KOPT-K1 (cell line): Measurements from ENCODE around the gene GABRG3.

Experiments
- H3K27ac ChIP-seq: fragments of 200-600 bp; sonication (generic); 2 replicates; pipeline ENCODE4 v1.5.1; 2016; ENCODE audit warnings: antibody characterized with exemption, mild to moderate bottlenecking, low read depth, low read length; ENCODE audit not compliant: poor library complexity, severe bottlenecking
- H3K36me3 ChIP-seq: fragments of 200-600 bp; sonication (generic); 2 replicates; pipeline ENCODE4 v1.5.1; 2017; ENCODE audit warnings: antibody characterized with exemption, mild to moderate bottlenecking, low read length, moderate library complexity; ENCODE audit not compliant: insufficient read depth
- H3K9me3 ChIP-seq: fragments of 200-600 bp; sonication (generic); 2 replicates; pipeline ENCODE4 v1.5.1; 2017; ENCODE audit warnings: antibody characterized with exemption, low read length, mild to moderate bottlenecking; ENCODE audit not compliant: insufficient read depth, poor library complexity, severe bottlenecking

The GABRG3 gene

GRCh38 chr15:27589782-27590181, 618.8 kb downstream of the GABRG3 start:
- Histone ChIP-seq H3K36me3 (no peaks in the 10 kb centered on the region), H3K9me3 (no peaks in the 10 kb centered on the region)

More at GRCh38 chr15:27589782-27590181, 618.8 kb downstream of the GABRG3 start:
- no peak overlapping the region for H3K27ac ChIP-seq
